GM23338 (cell line): Measurements from ENCODE around the gene INTS6L. TPM values are rescaled to one million over a fixed set of nuclear protein-coding genes. Genes with fewer than 3 reads are reported as not detected.
A peak's percentile ranks its signal among the peaks of the same experiment; 100 is the strongest.

Source experiments
- ATAC-seq: fragments of 200-7000 bp; cut with Tn5 transposase; 3 replicates; pipeline ENCODE4 v1.9.1; 2020
- DNase-seq: peaks from one replicate; pipeline ENCODE4 v3.0.0-alpha.2; 2015; ENCODE audit warnings: low spot score
- H2AFZ ChIP-seq: fragments of 200-600 bp; sonication (generic); 2 replicates; pipeline ENCODE4 v1.8.0; 2016; ENCODE audit warnings: antibody characterized with exemption, mild to moderate bottlenecking, moderate library complexity
- H3F3A ChIP-seq: fragments of 200-600 bp; sonication (generic); replicated peaks from 2 replicates; pipeline ENCODE4 v1.8.0; 2017; ENCODE audit warnings: antibody characterized with exemption, mixed run types, low read depth
- H3K27ac ChIP-seq: fragments of 200-600 bp; sonication (generic); 2 replicates; pipeline ENCODE4 v1.6.1; 2016; ENCODE audit warnings: low read depth
- H3K27me3 ChIP-seq: fragments of 200-600 bp; sonication (generic); 2 replicates; pipeline ENCODE4 v1.8.0; 2016; ENCODE audit warnings: mild to moderate bottlenecking, mixed run types, moderate library complexity; ENCODE audit not compliant: insufficient read depth
- H3K36me3 ChIP-seq: fragments of 200-600 bp; sonication (generic); 2 replicates; pipeline ENCODE4 v1.8.0; 2016; ENCODE audit warnings: mild to moderate bottlenecking; ENCODE audit not compliant: insufficient read depth
- H3K4me1 ChIP-seq: fragments of 200-600 bp; sonication (generic); 2 replicates; pipeline ENCODE4 v1.8.0; 2016; ENCODE audit warnings: mild to moderate bottlenecking, moderate library complexity; ENCODE audit not compliant: insufficient read depth
- H3K4me2 ChIP-seq: fragments of 200-600 bp; sonication (generic); 2 replicates; pipeline ENCODE4 v1.7.1; 2017; ENCODE audit warnings: mixed run types
- H3K4me3 ChIP-seq: fragments of 200-600 bp; sonication (generic); 2 replicates; pipeline ENCODE4 v1.6.1; 2016; ENCODE audit warnings: mixed run types
- H3K79me2 ChIP-seq: fragments of 200-600 bp; sonication (generic); replicated peaks from 2 replicates; pipeline ENCODE4 v1.8.0; 2017; ENCODE audit warnings: mild to moderate bottlenecking; ENCODE audit not compliant: insufficient read depth
- H3K9me2 ChIP-seq: fragments of 200-600 bp; sonication (generic); 2 replicates; pipeline ENCODE4 v1.8.0; 2017; ENCODE audit not compliant: insufficient read depth
- H4K20me1 ChIP-seq: fragments of 200-600 bp; sonication (generic); replicated peaks from 2 replicates; pipeline ENCODE4 v1.8.0; 2017; ENCODE audit warnings: mild to moderate bottlenecking; ENCODE audit not compliant: insufficient read depth
- H3K27ac Mint-ChIP-seq: 2 replicates; pipeline ENCODE4 v1.8.0; 2020; ENCODE audit warnings: inconsistent platforms, mild to moderate bottlenecking, moderate library complexity, mixed read lengths
- H3K27me3 Mint-ChIP-seq: 3 replicates; pipeline ENCODE4 v1.8.0; 2022; ENCODE audit warnings: low read depth, mild to moderate bottlenecking, moderate library complexity, mixed read lengths, inconsistent platforms; ENCODE audit not compliant: insufficient read depth, poor library complexity
- H3K36me3 Mint-ChIP-seq: 3 replicates; pipeline ENCODE4 v1.8.0; 2021; ENCODE audit warnings: low read depth, mild to moderate bottlenecking, inconsistent platforms, moderate library complexity, mixed read lengths
- H3K4me1 Mint-ChIP-seq: 3 replicates; pipeline ENCODE4 v1.8.0; 2020; ENCODE audit warnings: mild to moderate bottlenecking, inconsistent platforms, mixed read lengths
- H3K4me3 Mint-ChIP-seq: 3 replicates; pipeline ENCODE4 v1.8.0; 2021; ENCODE audit warnings: moderate library complexity, mild to moderate bottlenecking, inconsistent platforms, mixed read lengths
- H3K9me3 Mint-ChIP-seq: 3 replicates; pipeline ENCODE4 v1.8.0; 2020; ENCODE audit warnings: moderate library complexity, mild to moderate bottlenecking, inconsistent platforms, mixed read lengths
- CREB1 ChIP-seq: fragments of 250-450 bp; sonication (Bioruptor Pico); IDR thresholded peaks from 2 replicates; pipeline ENCODE4 v1.5.0; 2020; ENCODE audit warnings: low read depth, mild to moderate bottlenecking, moderate library complexity
- CTCF ChIP-seq, 2 experiments: fragments of 200-600 bp in 1 of 2; sonication (generic) in 1 of 2; conservative IDR thresholded peaks; 2 replicates each; pipeline versions ENCODE4 v1.5.1 to v1.6.1; 2016 to 2017; ENCODE audit warnings: antibody characterized with exemption in 2 of 2, low read depth in 2 of 2, mild to moderate bottlenecking in 2 of 2, moderate library complexity in 1 of 2
- ETS1 ChIP-seq: IDR thresholded peaks from 2 replicates; pipeline ENCODE4 v1.6.1; 2016; ENCODE audit warnings: antibody characterized with exemption
- EZH2 ChIP-seq: fragments of 200-600 bp; sonication (generic); IDR thresholded peaks from one replicate; pipeline ENCODE4 v1.8.0; 2017; ENCODE audit warnings: antibody characterized with exemption, mild to moderate bottlenecking, low read depth; ENCODE audit not compliant: unreplicated experiment
- EZH2phosphoT487 ChIP-seq: fragments of 200-600 bp; sonication (generic); IDR thresholded peaks from one replicate; pipeline ENCODE4 v1.8.1; 2018; ENCODE audit warnings: antibody characterized with exemption; ENCODE audit not compliant: unreplicated experiment
- JUNB ChIP-seq: IDR thresholded peaks from one replicate; pipeline ENCODE4 v1.6.1; 2016; ENCODE audit warnings: antibody characterized with exemption; ENCODE audit not compliant: unreplicated experiment
- NANOG ChIP-seq: IDR thresholded peaks from 2 replicates; pipeline ENCODE4 v1.6.1; 2016; ENCODE audit warnings: antibody characterized with exemption, borderline replicate concordance
- POLR2AphosphoS5 ChIP-seq: IDR thresholded peaks from 2 replicates; pipeline ENCODE4 v1.6.1; 2016; ENCODE audit warnings: antibody characterized with exemption, low read depth
- REST ChIP-seq: IDR thresholded peaks from one replicate; pipeline ENCODE4 v1.6.1; 2018; ENCODE audit warnings: antibody characterized with exemption; ENCODE audit not compliant: unreplicated experiment
- STAT1 ChIP-seq: IDR thresholded peaks from one replicate; pipeline ENCODE4 v1.6.1; 2016; ENCODE audit warnings: antibody characterized with exemption; ENCODE audit not compliant: unreplicated experiment
- ZNF114 ChIP-seq: fragments of 250-450 bp; sonication (Bioruptor Pico); IDR thresholded peaks from 2 replicates; pipeline ENCODE4 v1.5.0; 2020; ENCODE audit warnings: mild to moderate bottlenecking, moderate library complexity
- ZNF331 ChIP-seq: fragments of 250-450 bp; sonication (Bioruptor Pico); IDR thresholded peaks from 2 replicates; pipeline ENCODE4 v1.5.0; 2020; ENCODE audit warnings: low read depth, mild to moderate bottlenecking, moderate library complexity
- ZNF462 ChIP-seq: fragments of 250-450 bp; sonication (Bioruptor Pico); IDR thresholded peaks from 2 replicates; pipeline ENCODE4 v1.5.0; 2020; ENCODE audit warnings: mild to moderate bottlenecking, moderate library complexity
- polyA plus RNA-seq: library from polyadenylated mRNA; unstranded; fragments of >200 nt; fragmentation: Nextera tagmentation; extraction: Ambion mirVana; gene quantifications from 2 replicates; pipeline ENCODE4 v1.2.1, GENCODE V29; 2016
- total RNA-seq: library from RNA; depleted of rRNA; stranded (reverse); fragments of >200 nt; shearing (Covaris generic); gene quantifications from 2 replicates; pipeline ENCODE4 v1.2.3, GENCODE V29; 2014

INTS6L gene
- total and polyA plus RNA-seq, 2 experiments from 2014 or later, result 4.5 to 6.4 TPM

- Mint-ChIP-seq H3K27me3 (peaks cover 2% of the 10 kb centered on the region), H3K9me3 (no peaks in the 10 kb centered on the region), H3K4me1 (peaks cover 14% of the 10 kb centered on the region; the same call in 2 of the 3 replicates), H3K27ac (no peak overlapping the region), H3K4me3 (peak overlapping the region; percentile 19; the same call in 1 of the 3 replicates), H3K36me3 (no peaks in the 10 kb centered on the region)
- Histone ChIP-seq H3K36me3 (no peaks in the 10 kb centered on the region), H3K4me3 (no peak overlapping the region), H3K4me2 (peak overlapping the region; percentile 81), H3K4me1 (peaks cover 12% of the 10 kb centered on the region; the same call in 1 of the 2 replicates), H3K27me3 (no peaks in the 10 kb centered on the region), H3K27ac (no peak overlapping the region), H3F3A (no peaks in the 10 kb centered on the region), H4K20me1 (no peaks in the 10 kb centered on the region), H2AFZ (no peak overlapping the region), H3K79me2 (no peaks in the 10 kb centered on the region), H3K9me2 (no peaks in the 10 kb centered on the region)
- no peak for TF ChIP-seq CTCF (conservative IDR thresholded peaks at IDR 0.05; ENCODE audit: low read depth in 2 of 2)
- TF ChIP-seq EZH2phosphoT487, result no peak
- TF ChIP-seq ZNF462 (CRISPR knock-in tag), result no peak
- no peak for TF ChIP-seq POLR2AphosphoS5
- no peak for TF ChIP-seq ETS1
- TF ChIP-seq JUNB, result no peak
- TF ChIP-seq EZH2, result no peak
- TF ChIP-seq ZNF114 (CRISPR knock-in tag), result no peak
- no peak for TF ChIP-seq STAT1
- no peak for TF ChIP-seq REST
- TF ChIP-seq CREB1 (CRISPR knock-in tag), result no peak
- no peak for TF ChIP-seq ZNF331 (CRISPR knock-in tag)
- TF ChIP-seq NANOG, result no peak
- ATAC-seq, result no peak
- DNase-seq, result no peak
These were observed 2.6 kb downstream of the INTS6L start for GRCh38 chrX:135522878-135523693.
